Measurements from ENCODE around the gene NANOS2. TPM values are rescaled to one million over a fixed set of nuclear protein-coding genes. Genes with fewer than 3 reads are reported as not detected.
"Not testable (repeated sequence)": the region's sequence is repeated elsewhere in the genome, so short reads cannot be mapped to it uniquely, and the experiment has no call there.

The NANOS2 gene
- total RNA-seq, 2 experiments from 2014 or later, result not detected

- Histone ChIP-seq H3K4me1 (ENCODE audit: insufficient read depth, low read length, poor library complexity, severe bottlenecking) (no peaks in the 10 kb centered on the region), H3K4me3 (ENCODE audit: low read depth, low read length, poor library complexity, severe bottlenecking) (no peak overlapping the region), H3K27ac (ENCODE audit: low read depth, low read length, poor library complexity, severe bottlenecking) (no peak overlapping the region), H3K4me2 (ENCODE audit: low read length) (no peak overlapping the region), H3K9me3 (ENCODE audit: low read length) (no peaks in the 10 kb centered on the region), H4K20me1 (ENCODE audit: insufficient read depth, low read length) (no peaks in the 10 kb centered on the region), H3K9me2 (ENCODE audit: insufficient read depth, low read length) (no peaks in the 10 kb centered on the region), H2AFZ (ENCODE audit: low read length) (no peak overlapping the region), H3K36me3 (ENCODE audit: insufficient read depth, low read length) (no peaks in the 10 kb centered on the region), H3K79me2 (ENCODE audit: insufficient read depth, low read depth, low read length) (no peaks in the 10 kb centered on the region)
- ChIA-PET CTCF (ENCODE audit: unreplicated experiment) (no interaction called here), POLR2A (no interaction called here)
- no peak for DNase-seq (ENCODE audit: low spot score)
- no TSS peak for BruUV-seq (replicated peaks)
- intact Hi-C loops (cut with micrococcal nuclease; ENCODE audit: unreplicated experiment), result no loop called here
- TF ChIP-seq EZH2phosphoT487 (IDR thresholded peaks at IDR 0.05; ENCODE audit: borderline replicate concordance, low read depth, low read length), result no peak
- no peak for TF ChIP-seq CTCF (conservative IDR thresholded peaks at IDR 0.05; ENCODE audit: low read length)
Measured at GRCh38 chr19:45870798-45871197, 43.8 kb downstream of the NANOS2 start.

GRCh38 chr19:45867241-45867640, 47.3 kb downstream of the NANOS2 start:
- CTCF ChIA-PET (ENCODE audit: unreplicated experiment), result interaction anchor here (0.6 kb wide), 1 partner anchor 28 kb away, joined by 3 read pairs; no protein-coding TSS in a partner anchor
- POLR2A ChIA-PET, result interaction anchor here (0.7 kb wide), 1 partner anchor 15 kb away, joined by 3 read pairs; no protein-coding TSS in a partner anchor
- H3K79me2 ChIP-seq (ENCODE audit: insufficient read depth, low read depth, low read length), result not testable (repeated sequence)

GRCh38 chr19:45866400-45867176, 48.0 kb downstream of the NANOS2 start:
- ChIA-PET CTCF (ENCODE audit: unreplicated experiment) (no interaction called here), POLR2A (no interaction called here)
- Histone ChIP-seq H3K4me2 (ENCODE audit: low read length) (no peak overlapping the region), H3K36me3 (ENCODE audit: insufficient read depth, low read length) (no peaks in the 10 kb centered on the region), H3K79me2 (ENCODE audit: insufficient read depth, low read depth, low read length) (peaks cover 8% of the 10 kb centered on the region), H3K9me3 (ENCODE audit: low read length) (no peaks in the 10 kb centered on the region), H2AFZ (ENCODE audit: low read length) (no peak overlapping the region), H4K20me1 (ENCODE audit: insufficient read depth, low read length) (no peaks in the 10 kb centered on the region), H3K4me1 (ENCODE audit: insufficient read depth, low read length, poor library complexity, severe bottlenecking) (peaks cover 9% of the 10 kb centered on the region), H3K4me3 (ENCODE audit: low read depth, low read length, poor library complexity, severe bottlenecking) (no peak overlapping the region), H3K9me2 (ENCODE audit: insufficient read depth, low read length) (no peaks in the 10 kb centered on the region), H3K27ac (ENCODE audit: low read depth, low read length, poor library complexity, severe bottlenecking) (no peak overlapping the region)
- intact Hi-C loops (cut with micrococcal nuclease; ENCODE audit: unreplicated experiment), result no loop called here
- no peak for DNase-seq (ENCODE audit: low spot score)
- TF ChIP-seq CTCF (conservative IDR thresholded peaks at IDR 0.05; ENCODE audit: low read length), result no peak
- BruUV-seq (replicated peaks), result no TSS peak

More at GRCh38 chr19:45867241-45867640, 47.3 kb downstream of the NANOS2 start:
- H3K4me1 ChIP-seq (ENCODE audit: insufficient read depth, low read length, poor library complexity, severe bottlenecking); H2AFZ ChIP-seq (ENCODE audit: low read length); H3K9me3 ChIP-seq (ENCODE audit: low read length); H4K20me1 ChIP-seq (ENCODE audit: insufficient read depth, low read length); H3K27ac ChIP-seq (ENCODE audit: low read depth, low read length, poor library complexity, severe bottlenecking); H3K4me3 ChIP-seq (ENCODE audit: low read depth, low read length, poor library complexity, severe bottlenecking); BruUV-seq (replicated peaks); H3K9me2 ChIP-seq (ENCODE audit: insufficient read depth, low read length); H3K36me3 ChIP-seq (ENCODE audit: insufficient read depth, low read length); H3K4me2 ChIP-seq (ENCODE audit: low read length); DNase-seq (ENCODE audit: low spot score); intact Hi-C loops (cut with micrococcal nuclease; ENCODE audit: unreplicated experiment): not testable (repeated sequence)

Data from OCI-LY7 (cell line).